ENCODE data around the gene ASPSCR1. TPM values are rescaled to one million over a fixed set of nuclear protein-coding genes. Genes with fewer than 3 reads are reported as not detected.

Gene ASPSCR1
- total and polyA plus RNA-seq, 2 of the 13 experiments (the other 11 are each of a cell fraction or from before 2014, with no cell fraction given), result 274 to 314 TPM

- no peak for TF ChIP-seq HNF1A (IDR thresholded peaks at IDR 0.05; ENCODE audit: low read depth)
- no peak; the same call in 1 of the 2 replicates for TF ChIP-seq HNF1A (CRISPR knock-in tag; IDR thresholded peaks at IDR 0.05; ENCODE audit: borderline replicate concordance)
- TF ChIP-seq ZFP82 (CRISPR knock-in tag; IDR thresholded peaks at IDR 0.05; ENCODE audit: borderline replicate concordance), result no peak
- TF ChIP-seq HOXA7 (CRISPR knock-in tag; IDR thresholded peaks at IDR 0.05), result 0 out of 2 replicates have a peak, but pooled peaks have one; percentile 43
- 0 out of 2 replicates have a peak, but pooled peaks have one; percentile 60 for TF ChIP-seq REL (CRISPR knock-in tag; conservative IDR thresholded peaks at IDR 0.05)
- TF ChIP-seq ZNF337 (CRISPR knock-in tag; IDR thresholded peaks at IDR 0.05; ENCODE audit: borderline replicate concordance, low read depth), result no peak
- no peak for TF ChIP-seq SKIL (CRISPR knock-in tag; IDR thresholded peaks at IDR 0.05; ENCODE audit: borderline replicate concordance)
- peak; percentile 25; the same call in 1 of the 2 replicates for TF ChIP-seq MXD1 (CRISPR knock-in tag; IDR thresholded peaks at IDR 0.05)
- 0 out of 2 replicates have a peak, but pooled peaks have one; percentile 57 for TF ChIP-seq CHCHD3 (CRISPR knock-in tag; IDR thresholded peaks at IDR 0.05)
- TF ChIP-seq ZBTB42 (CRISPR knock-in tag; IDR thresholded peaks at IDR 0.05), result 0 out of 2 replicates have a peak, but pooled peaks have one; percentile 1
- no peak for TF ChIP-seq ZNF484 (CRISPR knock-in tag; IDR thresholded peaks at IDR 0.05; ENCODE audit: borderline replicate concordance, low read depth)
- peak; percentile 28; the same call in 1 of the 2 replicates for TF ChIP-seq RBFOX2 (IDR thresholded peaks at IDR 0.05; ENCODE audit: low read depth, low read length)
- no peak for TF ChIP-seq ZNF790 (CRISPR knock-in tag; IDR thresholded peaks at IDR 0.05; ENCODE audit: borderline replicate concordance)
- TF ChIP-seq TRAFD1 (CRISPR knock-in tag; IDR thresholded peaks at IDR 0.05; ENCODE audit: borderline replicate concordance), result 0 out of 2 replicates have a peak, but pooled peaks have one; percentile 2
- TF ChIP-seq GPBP1L1 (CRISPR knock-in tag; IDR thresholded peaks at IDR 0.05), result no peak
These were observed 78.7 kb downstream of the ASPSCR1 start (continued) for GRCh38 chr17:82055965-82056728.
